Natural killer cell (primary cell): ENCODE results near the gene PPP1R3E. TPM values are rescaled to one million over a fixed set of nuclear protein-coding genes. Genes with fewer than 3 reads are reported as not detected.

Source experiments
- ATAC-seq, 3 donors: fragments of 150-1000 bp in 2 of 3; fragments of 200-7000 bp in 1 of 3; cut with Tn5 transposase; 1 replicate in 1 of 3; 2 replicates in 2 of 3; pipeline ENCODE4 v1.10.0; 2021; ENCODE audit warnings: mild to moderate bottlenecking in 2 of 3, moderate library complexity in 2 of 3
- DNase-seq, 2 donors: peaks; one replicate each; pipeline versions ENCODE4 v3.0.0 to v3.0.0-alpha.2; 2013 to 2021; ENCODE audit warnings: mixed read lengths in 1 of 2
- H3K27ac ChIP-seq: one replicate; pipeline ENCODE4 v1.5.1; 2013; ENCODE audit warnings: mild to moderate bottlenecking, low read length
- H3K27me3 ChIP-seq: one replicate; pipeline ENCODE4 v1.6.1; 2013; ENCODE audit warnings: low read length; ENCODE audit not compliant: control insufficient read depth, insufficient read depth
- H3K36me3 ChIP-seq: one replicate; pipeline ENCODE4 v1.6.1; 2013; ENCODE audit warnings: low read length; ENCODE audit not compliant: control insufficient read depth, insufficient read depth
- H3K4me1 ChIP-seq: one replicate; pipeline ENCODE4 v1.6.1; 2013; ENCODE audit warnings: low read length; ENCODE audit not compliant: control insufficient read depth, insufficient read depth
- H3K4me3 ChIP-seq: one replicate; pipeline ENCODE4 v1.5.1; 2013; ENCODE audit warnings: low read length
- H3K9me3 ChIP-seq: one replicate; pipeline ENCODE4 v1.6.1; 2013; ENCODE audit warnings: low read length; ENCODE audit not compliant: control insufficient read depth, insufficient read depth
- H3K27ac Mint-ChIP-seq, 2 donors: one replicate each; pipeline ENCODE4 v1.8.0; 2022; ENCODE audit warnings: mild to moderate bottlenecking in 2 of 2, mixed read lengths in 2 of 2, moderate library complexity in 1 of 2
- H3K27me3 Mint-ChIP-seq, 2 donors: one replicate each; pipeline ENCODE4 v1.8.0; 2022; ENCODE audit warnings: low read depth in 2 of 2, mixed read lengths in 2 of 2
- H3K36me3 Mint-ChIP-seq: one replicate; pipeline ENCODE4 v1.8.0; 2022; ENCODE audit warnings: mixed read lengths
- H3K4me1 Mint-ChIP-seq, 2 donors: one replicate each; pipeline ENCODE4 v1.8.0; 2022; ENCODE audit warnings: mixed read lengths in 2 of 2
- H3K4me3 Mint-ChIP-seq: one replicate; pipeline ENCODE4 v1.8.0; 2022; ENCODE audit warnings: mild to moderate bottlenecking, moderate library complexity, mixed read lengths
- H3K9me3 Mint-ChIP-seq, 2 donors: one replicate each; pipeline ENCODE4 v1.8.0; 2022; ENCODE audit warnings: mixed read lengths in 2 of 2
- WGBS: methylation state at CpG from one replicate; pipeline ENCODE4 v1.1.7; 2013; ENCODE audit warnings: missing lambda C conversion rate; ENCODE audit not compliant: insufficient coverage; 5-methylcytosine and 5-hydroxymethylcytosine counted together
- intact Hi-C: fragments of 100-400 bp; cut with micrococcal nuclease; formaldehyde crosslinking; loops from one replicate; pipeline ENCODE4 v1.14.2; 2022
- total RNA-seq, 4 donors: library from RNA; stranded (reverse); fragments of 120-200 nt in 1 of 4; gene quantifications; one replicate each; pipeline versions ENCODE4 v1.2.3 to v1.2.4, GENCODE V29; 2013 to 2022
- TF ChIP-seq, protein P1 (sequence below): fragments of 200-600 bp; IDR thresholded peaks from one replicate; pipeline ENCODE4 v1.8.0; 2022; ENCODE audit warnings: antibody characterized with exemption

The PPP1R3E gene
- total RNA-seq, 3 donors from 2014 or later (not counting 1 experiment from before 2014, with no cell fraction given) = 13.2 to 27.8 (median 25.1) TPM

DNA sequence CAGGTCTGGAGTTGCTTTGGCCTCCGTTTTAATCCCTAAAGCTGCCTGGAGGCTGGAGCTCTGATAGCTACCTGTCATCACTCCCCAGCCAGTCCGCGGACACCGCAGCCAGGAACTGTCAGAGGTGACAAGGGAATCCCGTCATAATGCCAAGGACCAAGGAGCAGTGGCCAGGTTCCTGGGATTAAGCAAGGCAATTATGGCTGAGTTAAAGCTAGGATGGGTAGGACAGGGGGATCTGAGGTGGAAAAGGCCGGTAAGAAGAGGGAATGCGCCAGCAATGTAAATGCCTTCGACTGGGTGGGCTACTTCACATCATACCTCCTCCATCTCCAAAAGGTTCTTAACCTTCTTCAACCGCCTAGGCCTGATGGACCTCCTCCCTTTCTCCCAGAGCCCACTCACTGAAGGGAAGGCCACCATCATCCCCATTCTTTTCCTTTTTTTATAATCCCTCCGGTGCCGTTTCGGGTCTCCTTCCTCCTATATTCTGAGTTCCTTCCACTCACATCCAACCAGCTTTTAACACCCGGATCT lies 1.9 kb downstream of the PPP1R3E start:
- intact Hi-C loops = loop anchor here (1.0 to 10.0 kb wide), 4 partner anchors 14 to 206 kb away; partner anchors contain the start of genes ACIN1, C14orf119, HOMEZ and NGDN
- WGBS = 9% methylated on average over 12 of the region's 13 CpGs
- DNase-seq (peak in 1 of 2 donors; percentile 25), ATAC-seq (no peak)
- H3K9me3 ChIP-seq = no peaks in the 10 kb centered on the region
- TF ChIP-seq, protein P1, sequence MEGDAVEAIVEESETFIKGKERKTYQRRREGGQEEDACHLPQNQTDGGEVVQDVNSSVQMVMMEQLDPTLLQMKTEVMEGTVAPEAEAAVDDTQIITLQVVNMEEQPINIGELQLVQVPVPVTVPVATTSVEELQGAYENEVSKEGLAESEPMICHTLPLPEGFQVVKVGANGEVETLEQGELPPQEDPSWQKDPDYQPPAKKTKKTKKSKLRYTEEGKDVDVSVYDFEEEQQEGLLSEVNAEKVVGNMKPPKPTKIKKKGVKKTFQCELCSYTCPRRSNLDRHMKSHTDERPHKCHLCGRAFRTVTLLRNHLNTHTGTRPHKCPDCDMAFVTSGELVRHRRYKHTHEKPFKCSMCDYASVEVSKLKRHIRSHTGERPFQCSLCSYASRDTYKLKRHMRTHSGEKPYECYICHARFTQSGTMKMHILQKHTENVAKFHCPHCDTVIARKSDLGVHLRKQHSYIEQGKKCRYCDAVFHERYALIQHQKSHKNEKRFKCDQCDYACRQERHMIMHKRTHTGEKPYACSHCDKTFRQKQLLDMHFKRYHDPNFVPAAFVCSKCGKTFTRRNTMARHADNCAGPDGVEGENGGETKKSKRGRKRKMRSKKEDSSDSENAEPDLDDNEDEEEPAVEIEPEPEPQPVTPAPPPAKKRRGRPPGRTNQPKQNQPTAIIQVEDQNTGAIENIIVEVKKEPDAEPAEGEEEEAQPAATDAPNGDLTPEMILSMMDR = no peak
- Mint-ChIP-seq H3K9me3 (no peaks in the 10 kb centered on the region), H3K36me3 (no peaks in the 10 kb centered on the region), H3K27me3 (no peaks in the 10 kb centered on the region), H3K4me1 (peaks cover 14 to 34% of the 10 kb centered on the region in 2 donors), H3K27ac (peak overlapping the region; percentile 92 to 99), H3K4me3 (peak overlapping the region; percentile 92)
- H3K27me3 ChIP-seq = no peaks in the 10 kb centered on the region
- peaks cover 23% of the 10 kb centered on the region for H3K4me1 ChIP-seq
- peaks cover 15% of the 10 kb centered on the region for H3K36me3 ChIP-seq
- H3K27ac ChIP-seq = peak overlapping the region; percentile 94
- peak overlapping the region; percentile 77 for H3K4me3 ChIP-seq

DNA sequence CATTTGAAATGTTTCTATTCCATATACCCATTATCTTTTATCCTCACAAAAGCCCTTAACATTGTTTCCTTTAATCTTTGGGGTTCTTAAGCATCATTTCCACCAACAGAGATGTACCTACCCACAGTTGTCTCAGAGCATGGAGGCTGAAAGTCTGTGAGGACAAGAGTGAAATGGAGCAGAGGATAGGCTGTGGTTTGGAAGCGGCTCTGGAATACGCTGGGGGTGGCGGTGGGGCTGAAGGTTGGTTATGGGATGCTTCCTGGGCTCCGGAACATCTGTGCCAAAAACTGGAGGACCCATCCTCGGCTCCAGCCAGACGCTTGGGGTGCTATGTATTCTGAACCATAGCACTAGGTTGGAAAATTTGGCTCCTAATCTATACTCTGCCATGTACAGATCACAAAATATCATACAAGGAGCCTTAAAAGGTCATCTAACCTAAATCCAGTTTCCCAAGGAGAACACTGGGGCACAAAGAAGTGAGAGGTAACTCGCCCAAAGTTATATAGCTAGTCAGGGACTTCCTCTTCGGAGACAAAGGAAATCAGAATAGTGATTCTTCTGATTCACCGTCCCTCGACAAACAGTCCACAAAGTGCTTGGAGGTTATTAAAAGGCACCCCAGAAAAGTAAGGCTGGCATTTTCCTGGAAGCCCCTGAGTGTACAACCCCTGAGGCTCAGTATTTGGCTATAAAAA lies 2.5 kb downstream of the PPP1R3E start:
- peak overlapping the region; percentile 92 to 99 for H3K27ac Mint-ChIP-seq
- intact Hi-C loops = loop anchor here (2.0 to 10.0 kb wide), 2 partner anchors 179 to 205 kb away; partner anchors contain the start of genes ACIN1 and C14orf119
- peaks cover 23% of the 10 kb centered on the region for H3K4me1 ChIP-seq
- peaks cover 15% of the 10 kb centered on the region for H3K36me3 ChIP-seq
- H3K9me3 Mint-ChIP-seq = no peaks in the 10 kb centered on the region
- peak overlapping the region; percentile 94 for H3K27ac ChIP-seq
- peak overlapping the region; percentile 77 for H3K4me3 ChIP-seq
- ATAC-seq (no peak), DNase-seq (peak in 1 of 2 donors; percentile 43)
- H3K27me3 Mint-ChIP-seq = no peaks in the 10 kb centered on the region
- H3K9me3 ChIP-seq = no peaks in the 10 kb centered on the region
- peaks cover 16 to 34% of the 10 kb centered on the region in 2 donors for H3K4me1 Mint-ChIP-seq
- H3K36me3 Mint-ChIP-seq = no peaks in the 10 kb centered on the region
- 68% methylated on average over 10 of the region's 10 CpGs for WGBS
- TF ChIP-seq, protein P1 = no peak
- H3K27me3 ChIP-seq = no peaks in the 10 kb centered on the region
- peak overlapping the region; percentile 92 for H3K4me3 Mint-ChIP-seq

DNA sequence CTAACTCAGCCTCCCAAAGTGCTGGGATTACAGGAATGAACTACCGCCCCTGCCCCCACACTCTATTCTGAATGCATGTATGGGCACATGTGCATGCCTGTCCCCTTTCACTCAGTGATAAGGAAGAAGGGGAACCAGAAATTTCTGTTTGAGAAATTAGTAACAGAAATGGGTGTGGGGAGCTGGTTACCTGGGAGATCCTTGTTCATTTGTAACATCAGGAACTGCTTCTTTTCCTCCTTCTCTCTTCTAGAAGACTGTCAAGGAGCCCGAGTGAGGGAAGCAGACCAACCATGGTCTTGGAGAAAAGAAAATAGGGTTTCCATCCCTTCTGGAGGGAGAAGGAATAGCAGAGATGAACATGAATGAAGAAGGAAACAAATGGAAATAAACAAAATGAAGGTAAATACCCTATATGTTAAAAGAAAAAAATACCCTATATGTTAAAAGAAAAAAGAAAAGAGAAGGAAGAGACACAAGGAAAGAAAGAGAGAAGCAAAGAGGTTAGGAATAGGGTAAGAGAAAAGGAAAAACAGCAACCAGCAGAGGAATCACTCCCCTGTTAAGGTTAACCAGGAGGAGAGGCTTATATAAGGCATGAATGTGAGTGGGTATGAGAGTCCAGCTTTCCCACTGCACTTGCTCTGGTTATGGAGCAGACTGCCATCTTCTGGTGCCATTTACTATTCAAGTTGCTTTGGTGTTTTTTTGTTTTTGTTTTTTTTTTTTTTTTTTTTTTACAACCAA lies 3.3 kb downstream of the PPP1R3E start:
- Histone ChIP-seq H3K4me1 (peaks cover 31% of the 10 kb centered on the region), H3K4me3 (no peak overlapping the region), H3K9me3 (no peaks in the 10 kb centered on the region), H3K27me3 (no peaks in the 10 kb centered on the region), H3K36me3 (peaks cover 15% of the 10 kb centered on the region), H3K27ac (no peak overlapping the region)
- intact Hi-C loops = loop anchor here (2.0 kb wide), 1 partner anchor 179 kb away; no protein-coding TSS in a partner anchor
- TF ChIP-seq, protein P1 = peak; percentile 15
- H3K27me3 Mint-ChIP-seq = no peaks in the 10 kb centered on the region
- DNase-seq (peak in 1 of 2 donors; percentile 70), ATAC-seq (no peak)
- WGBS = 100% methylated on average over 1 of the region's 2 CpGs
- H3K4me3 Mint-ChIP-seq = peak overlapping the region; percentile 68
- H3K36me3 Mint-ChIP-seq = no peaks in the 10 kb centered on the region
- H3K9me3 Mint-ChIP-seq = no peaks in the 10 kb centered on the region
- peaks cover 20 to 33% of the 10 kb centered on the region in 2 donors for H3K4me1 Mint-ChIP-seq
- H3K27ac Mint-ChIP-seq = peak overlapping the region; percentile 92 to 99
